Fibroblast of villous mesenchyme (primary cell): ENCODE data around the gene DNAJC5G. TPM values are rescaled to one million over a fixed set of nuclear protein-coding genes. Genes with fewer than 3 reads are reported as not detected.

Experiments used
- DNase-seq: peaks from one replicate; pipeline ENCODE4 v3.0.0-alpha.2; 2010; ENCODE audit warnings: low read depth
- H3K4me3 ChIP-seq: 2 replicates; pipeline ENCODE4 v1.5.1; 2011; ENCODE audit warnings: low read depth, mild to moderate bottlenecking, low read length
- CTCF ChIP-seq: IDR thresholded peaks from 2 replicates; pipeline ENCODE4 v1.5.1; 2012; ENCODE audit warnings: low read depth, mild to moderate bottlenecking, low read length; ENCODE audit not compliant: insufficient read depth
- total RNA-seq: library from RNA; depleted of rRNA; stranded (reverse); fragments of >200 nt; gene quantifications from 2 replicates; pipeline ENCODE4 v1.2.3, GENCODE V29; 2012

The DNAJC5G gene
- total RNA-seq, 1 donor: not detected

- DNase-seq: no peak
- no peak for TF ChIP-seq CTCF
- peak overlapping the region; percentile 87 for H3K4me3 ChIP-seq
Measured at GRCh38 chr2:27323596-27324285, 48.5 kb downstream of the DNAJC5G start.

- no peak for TF ChIP-seq CTCF
- no peak overlapping the region for H3K4me3 ChIP-seq
- no peak for DNase-seq
Measured at GRCh38 chr2:27324720-27325119, 49.5 kb downstream of the DNAJC5G start.

Other genes with a start within 250 kb of the DNAJC5G start
- 57.7 and 70.4 TPM in 2 replicates for gene TMEM214, start 242.5 kb upstream of the DNAJC5G start, total RNA-seq
- 27.7 and 35.0 TPM in 2 replicates for gene AGBL5, start 223.8 kb upstream of the DNAJC5G start, total RNA-seq
- 239 and 282 TPM in 2 replicates for gene OST4, start 203.8 kb upstream of the DNAJC5G start, total RNA-seq
- 144 and 160 TPM in 2 replicates for gene EMILIN1, start 196.8 kb upstream of the DNAJC5G start, total RNA-seq
- 0.97 and 1.3 TPM in 2 replicates for gene KHK, start 188.7 kb upstream of the DNAJC5G start, total RNA-seq
- gene CGREF1, start 156.3 kb upstream of the DNAJC5G start, total RNA-seq: under 0.01 TPM in 2 replicates
- gene ABHD1, start 151.6 kb upstream of the DNAJC5G start, total RNA-seq: under 0.01 TPM in 1 of 2 replicates, not detected in the other
- 39.3 and 45.3 TPM in 2 replicates for gene PREB, start 140.8 kb upstream of the DNAJC5G start, total RNA-seq
- not detected in 2 replicates for gene PRR30, start 136.0 kb upstream of the DNAJC5G start, total RNA-seq
- not detected in 2 replicates for gene TCF23, start 126.4 kb upstream of the DNAJC5G start, total RNA-seq
- gene ATRAID, start 63.4 kb upstream of the DNAJC5G start, total RNA-seq: 159 and 166 TPM in 2 replicates
- 20.9 and 25.9 TPM in 2 replicates for gene SLC5A6, start 63.2 kb upstream of the DNAJC5G start, total RNA-seq
- 32.4 and 43.8 TPM in 2 replicates for gene CAD, start 58.1 kb upstream of the DNAJC5G start, total RNA-seq
- 0.32 TPM in 1 of 2 replicates, not detected in the other for gene SLC30A3, start 12.4 kb upstream of the DNAJC5G start, total RNA-seq
- gene TRIM54, start 7.0 kb downstream of the DNAJC5G start, total RNA-seq: not detected in 2 replicates
- gene UCN, start 33.0 kb downstream of the DNAJC5G start, total RNA-seq: 0.43 and 0.64 TPM in 2 replicates
- gene MPV17, start 47.7 kb downstream of the DNAJC5G start, total RNA-seq: 57.0 and 73.8 TPM in 2 replicates
- gene GTF3C2, start 81.3 kb downstream of the DNAJC5G start, total RNA-seq: 30.9 and 36.7 TPM in 2 replicates
- 28.9 and 29.3 TPM in 2 replicates for gene EIF2B4, start 94.9 kb downstream of the DNAJC5G start, total RNA-seq
- gene SNX17, start 95.2 kb downstream of the DNAJC5G start, total RNA-seq: 166 and 169 TPM in 2 replicates
- gene ZNF513, start 105.3 kb downstream of the DNAJC5G start, total RNA-seq: 11.7 and 11.9 TPM in 2 replicates
- gene PPM1G, start 134.2 kb downstream of the DNAJC5G start, total RNA-seq: 60.6 and 63.9 TPM in 2 replicates
- gene NRBP1, start 153.2 kb downstream of the DNAJC5G start, total RNA-seq: 110 and 125 TPM in 2 replicates
- not detected in 2 replicates for gene KRTCAP3, start 166.9 kb downstream of the DNAJC5G start, total RNA-seq
- 18.0 and 18.1 TPM in 2 replicates for gene IFT172, start 214.3 kb downstream of the DNAJC5G start, total RNA-seq
- 8.6 and 11.6 TPM in 2 replicates for gene FNDC4, start 219.8 kb downstream of the DNAJC5G start, total RNA-seq
- 0.32 TPM in 1 of 2 replicates, not detected in the other for gene GCKR, start 221.4 kb downstream of the DNAJC5G start, total RNA-seq